Esophagus muscularis mucosa (tissue), 4 donors: ENCODE measurements around the gene NINJ2. TPM values are rescaled to one million over a fixed set of nuclear protein-coding genes. Genes with fewer than 3 reads are reported as not detected.

ENCODE experiments used
- DNase-seq: peaks from one replicate; pipeline ENCODE4 v3.0.0-alpha.2; 2017; ENCODE audit errors: extremely low spot score
- H3K27ac ChIP-seq, 4 donors: fragments of 200-600 bp; sonication (generic); replicated peaks in 1 of 4; 1 replicate in 3 of 4; 2 replicates in 1 of 4; pipeline ENCODE4 v1.5.1; 2016 to 2019; ENCODE audit warnings: mild to moderate bottlenecking in 1 of 4
- H3K27me3 ChIP-seq, 4 donors: fragments of 200-600 bp; sonication (generic); one replicate each; pipeline versions ENCODE4 v1.5.1 to v1.6.0; 2016 to 2019
- H3K36me3 ChIP-seq, 4 donors: fragments of 200-600 bp; sonication (generic); one replicate each; pipeline ENCODE4 v1.5.1; 2016 to 2019
- H3K4me1 ChIP-seq, 4 donors: fragments of 200-600 bp; sonication (generic); one replicate each; pipeline ENCODE4 v1.5.1; 2016 to 2019
- H3K4me3 ChIP-seq, 4 donors: fragments of 200-600 bp; sonication (generic); 1 replicate in 2 of 4; 2 replicates in 2 of 4; pipeline ENCODE4 v1.5.1; 2016 to 2019; ENCODE audit warnings: mild to moderate bottlenecking in 4 of 4, moderate library complexity in 1 of 4
- H3K9me3 ChIP-seq, 4 donors: fragments of 200-600 bp; sonication (generic); 1 replicate in 3 of 4; 2 replicates in 1 of 4; pipeline ENCODE4 v1.5.1; 2016 to 2019
- EP300 ChIP-seq: sonication (generic); formaldehyde crosslinking; IDR thresholded peaks from one replicate; pipeline ENCODE4 v1.6.1; 2017; ENCODE audit warnings: antibody characterized with exemption
- POLR2A ChIP-seq: fragments of 450-650 bp; IDR thresholded peaks from one replicate; pipeline ENCODE4 v1.6.1; 2017; ENCODE audit warnings: antibody characterized with exemption, moderate library complexity, mild to moderate bottlenecking, low read depth
- POLR2AphosphoS5 ChIP-seq, 2 donors: sonication (generic); formaldehyde crosslinking; IDR thresholded peaks; one replicate each; pipeline ENCODE4 v1.6.1; 2017; ENCODE audit warnings: antibody characterized with exemption in 2 of 2
- WGBS: methylation state at CpG from one replicate; pipeline ENCODE4 v1.1.5; 2018; 5-methylcytosine and 5-hydroxymethylcytosine counted together
- intact Hi-C: fragments of 100-400 bp; cut with DNase I; formaldehyde crosslinking; loops from one replicate; pipeline ENCODE4 v1.15.1; 2023
- total RNA-seq, 4 donors: library from RNA; depleted of rRNA; stranded (reverse); fragments of >200 nt; gene quantifications; one replicate each; pipeline versions ENCODE4 v1.1.0 to v1.2.1, GENCODE V29; 2016
- TF ChIP-seq, protein P1 (sequence below), 3 experiments: fragments of 200-600 bp in 2 of 3; fragments of 450-650 bp in 1 of 3; sonication (generic) in 2 of 3; IDR thresholded peaks; one replicate each; pipeline ENCODE4 v1.5.1; 2017 to 2019; ENCODE audit warnings: antibody characterized with exemption in 3 of 3, mild to moderate bottlenecking in 2 of 3, moderate library complexity in 1 of 3

The NINJ2 gene
- total RNA-seq, 4 donors from 2014 or later = 2.9 to 11.1 (median 7.1) TPM

DNA sequence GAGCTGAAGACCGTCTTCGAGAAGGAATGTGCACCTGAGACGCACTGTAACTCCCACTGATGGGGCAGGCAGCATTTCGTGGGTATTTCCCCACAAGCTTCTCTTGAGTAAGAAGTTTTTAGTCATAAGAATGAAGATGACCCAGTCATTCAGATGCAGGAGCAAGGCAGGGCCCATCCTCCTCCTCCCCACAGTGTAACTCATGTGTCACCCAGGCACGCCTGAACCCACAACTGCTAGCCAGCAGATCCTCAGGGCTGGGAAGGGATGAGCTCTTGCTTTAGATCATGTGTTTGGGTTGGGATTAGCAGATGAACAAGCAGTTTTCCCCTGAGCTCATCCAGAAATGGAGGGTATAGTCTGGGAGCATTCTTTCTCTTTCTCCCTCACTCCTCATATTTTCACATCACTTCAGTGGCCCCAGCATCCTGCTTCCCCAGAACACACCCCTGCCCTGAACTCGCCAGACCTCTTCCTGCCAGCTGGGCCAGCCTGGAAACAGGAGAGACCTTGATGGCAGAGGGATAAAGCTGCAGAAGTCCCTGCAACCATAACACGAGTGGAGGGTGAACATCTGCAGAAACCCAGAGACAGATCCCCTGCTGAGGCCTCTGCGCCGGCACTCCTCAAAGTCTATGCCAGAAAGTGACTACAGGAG lies 130.2 kb downstream of the NINJ2 start:
- Histone ChIP-seq H3K4me3 (no peak overlapping the region), H3K27ac (no peak overlapping the region), H3K36me3 (no peaks in the 10 kb centered on the region), H3K4me1 (no peaks in the 10 kb centered on the region), H3K27me3 (peaks cover 0 to 15% (median 0%) of the 10 kb centered on the region in 4 donors), H3K9me3 (peaks cover 0 to 8% (median 4%) of the 10 kb centered on the region in 4 donors)
- no peak for DNase-seq
- TF ChIP-seq EP300 (no peak), POLR2A (no peak), POLR2AphosphoS5 (IDR thresholded peaks at IDR 0.05) (no peak)
- TF ChIP-seq, protein P1, sequence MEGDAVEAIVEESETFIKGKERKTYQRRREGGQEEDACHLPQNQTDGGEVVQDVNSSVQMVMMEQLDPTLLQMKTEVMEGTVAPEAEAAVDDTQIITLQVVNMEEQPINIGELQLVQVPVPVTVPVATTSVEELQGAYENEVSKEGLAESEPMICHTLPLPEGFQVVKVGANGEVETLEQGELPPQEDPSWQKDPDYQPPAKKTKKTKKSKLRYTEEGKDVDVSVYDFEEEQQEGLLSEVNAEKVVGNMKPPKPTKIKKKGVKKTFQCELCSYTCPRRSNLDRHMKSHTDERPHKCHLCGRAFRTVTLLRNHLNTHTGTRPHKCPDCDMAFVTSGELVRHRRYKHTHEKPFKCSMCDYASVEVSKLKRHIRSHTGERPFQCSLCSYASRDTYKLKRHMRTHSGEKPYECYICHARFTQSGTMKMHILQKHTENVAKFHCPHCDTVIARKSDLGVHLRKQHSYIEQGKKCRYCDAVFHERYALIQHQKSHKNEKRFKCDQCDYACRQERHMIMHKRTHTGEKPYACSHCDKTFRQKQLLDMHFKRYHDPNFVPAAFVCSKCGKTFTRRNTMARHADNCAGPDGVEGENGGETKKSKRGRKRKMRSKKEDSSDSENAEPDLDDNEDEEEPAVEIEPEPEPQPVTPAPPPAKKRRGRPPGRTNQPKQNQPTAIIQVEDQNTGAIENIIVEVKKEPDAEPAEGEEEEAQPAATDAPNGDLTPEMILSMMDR (IDR thresholded peaks at IDR 0.05) = no peak
- WGBS = 91% methylated on average over 7 of the region's 9 CpGs
- intact Hi-C loops = no loop called here

DNA sequence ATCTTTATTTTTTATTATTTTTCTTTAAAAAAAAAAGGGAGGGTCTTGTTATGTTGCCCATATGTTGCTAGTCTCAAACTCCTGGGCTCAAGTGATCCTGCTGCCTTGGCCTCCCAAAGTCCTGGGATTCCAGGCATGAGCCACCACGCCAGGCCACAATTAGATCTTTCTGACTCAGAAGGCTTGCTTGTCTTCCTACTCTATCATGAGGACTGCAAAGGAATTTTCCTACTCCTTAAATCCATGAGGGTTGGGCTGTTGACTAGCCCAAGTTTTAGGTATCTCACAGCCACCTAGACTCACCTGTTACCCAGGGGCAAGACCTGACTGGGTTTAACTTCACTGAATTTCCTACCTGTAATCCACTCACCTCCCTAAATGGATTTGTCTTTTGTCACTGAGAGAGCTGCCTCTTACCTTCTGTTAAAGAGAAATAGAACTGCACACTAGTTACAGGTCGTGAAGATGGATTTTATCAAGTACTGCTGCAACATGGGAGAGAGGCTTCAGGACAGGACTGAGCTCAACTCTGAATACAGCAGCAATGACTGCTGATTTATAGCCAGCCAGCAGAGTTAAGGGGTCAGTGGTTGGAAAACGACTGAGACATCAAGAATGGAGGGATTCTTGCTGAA lies 131.2 kb downstream of the NINJ2 start:
- 83% methylated on average over 3 of the region's 3 CpGs for WGBS
- H3K27ac ChIP-seq = no peak overlapping the region
- intact Hi-C loops = no loop called here
- no peaks in the 10 kb centered on the region for H3K36me3 ChIP-seq
- no peak for DNase-seq
- TF ChIP-seq POLR2A (no peak), POLR2AphosphoS5 (IDR thresholded peaks at IDR 0.05) (no peak), EP300 (no peak)
- TF ChIP-seq, protein P1 (IDR thresholded peaks at IDR 0.05) = no peak
- H3K4me3 ChIP-seq = no peak overlapping the region
- peaks cover 0 to 15% (median 0%) of the 10 kb centered on the region in 4 donors for H3K27me3 ChIP-seq
- H3K9me3 ChIP-seq = peaks cover 0 to 8% (median 4%) of the 10 kb centered on the region in 4 donors
- H3K4me1 ChIP-seq = no peaks in the 10 kb centered on the region

- H3K4me3 ChIP-seq = no peak overlapping the region
- TF ChIP-seq POLR2AphosphoS5 (IDR thresholded peaks at IDR 0.05) = no peak
- TF ChIP-seq POLR2A = no peak
- TF ChIP-seq EP300 = no peak
- TF ChIP-seq, protein P1 (IDR thresholded peaks at IDR 0.05) = no peak
- no peak overlapping the region for H3K27ac ChIP-seq
- DNase-seq = no peak
- intact Hi-C loops = no loop called here
- H3K27me3 ChIP-seq = peaks cover 0 to 15% (median 0%) of the 10 kb centered on the region in 4 donors
- no peaks in the 10 kb centered on the region for H3K36me3 ChIP-seq
- 94% methylated on average over 6 of the region's 6 CpGs for WGBS
- H3K4me1 ChIP-seq = no peaks in the 10 kb centered on the region
- peaks cover 0 to 8% (median 4%) of the 10 kb centered on the region in 4 donors for H3K9me3 ChIP-seq
Observed at GRCh38 chr12:530821-531220, 132.4 kb downstream of the NINJ2 start.

DNA sequence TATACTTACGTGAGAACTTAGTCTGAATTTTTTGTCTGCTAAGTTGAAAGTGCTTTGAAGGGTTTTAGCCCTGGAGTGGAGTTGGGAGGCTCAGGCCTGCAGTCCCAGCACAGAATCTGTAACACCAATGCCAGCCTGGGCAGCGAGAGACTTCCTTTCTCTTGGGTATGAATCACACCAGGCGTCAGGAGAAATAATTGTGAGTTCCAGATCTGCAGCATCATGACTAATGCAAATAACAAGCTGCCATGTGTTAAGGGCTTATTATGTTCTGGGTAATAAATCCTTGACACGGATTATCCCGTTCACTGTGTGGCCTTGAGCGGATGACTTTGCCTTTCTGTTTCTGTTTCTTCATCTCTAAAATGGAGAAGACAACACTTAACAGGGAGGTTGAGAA lies 132.9 kb downstream of the NINJ2 start:
- no peak for DNase-seq
- H3K36me3 ChIP-seq = no peaks in the 10 kb centered on the region
- H3K27ac ChIP-seq = no peak overlapping the region
- peaks cover 0 to 15% (median 0%) of the 10 kb centered on the region in 4 donors for H3K27me3 ChIP-seq
- 93% methylated on average over 6 of the region's 6 CpGs for WGBS
- peaks cover 0 to 8% (median 4%) of the 10 kb centered on the region in 4 donors for H3K9me3 ChIP-seq
- no peak overlapping the region for H3K4me3 ChIP-seq
- intact Hi-C loops = no loop called here
- H3K4me1 ChIP-seq = no peaks in the 10 kb centered on the region
- no peak for TF ChIP-seq POLR2A
- no peak for TF ChIP-seq EP300
- TF ChIP-seq POLR2AphosphoS5 (IDR thresholded peaks at IDR 0.05) = no peak
- TF ChIP-seq, protein P1 (IDR thresholded peaks at IDR 0.05) = no peak
